ENCODE data around the gene ANO10.

Gene ANO10

GRCh38 chr3:43432462-43432861 lies 189.3 kb downstream of the ANO10 start:
- no peak overlapping the region for H2AFZ ChIP-seq (ENCODE audit: low read length)
- no peaks in the 10 kb centered on the region for H3K9me2 ChIP-seq (ENCODE audit: low read depth, low read length)
- H3K27me3 ChIP-seq (ENCODE audit: insufficient read depth, low read length): no peaks in the 10 kb centered on the region
- TF ChIP-seq EZH2 (IDR thresholded peaks at IDR 0.05; ENCODE audit: borderline replicate concordance, low read length): no peak
- TF ChIP-seq, protein P1, sequence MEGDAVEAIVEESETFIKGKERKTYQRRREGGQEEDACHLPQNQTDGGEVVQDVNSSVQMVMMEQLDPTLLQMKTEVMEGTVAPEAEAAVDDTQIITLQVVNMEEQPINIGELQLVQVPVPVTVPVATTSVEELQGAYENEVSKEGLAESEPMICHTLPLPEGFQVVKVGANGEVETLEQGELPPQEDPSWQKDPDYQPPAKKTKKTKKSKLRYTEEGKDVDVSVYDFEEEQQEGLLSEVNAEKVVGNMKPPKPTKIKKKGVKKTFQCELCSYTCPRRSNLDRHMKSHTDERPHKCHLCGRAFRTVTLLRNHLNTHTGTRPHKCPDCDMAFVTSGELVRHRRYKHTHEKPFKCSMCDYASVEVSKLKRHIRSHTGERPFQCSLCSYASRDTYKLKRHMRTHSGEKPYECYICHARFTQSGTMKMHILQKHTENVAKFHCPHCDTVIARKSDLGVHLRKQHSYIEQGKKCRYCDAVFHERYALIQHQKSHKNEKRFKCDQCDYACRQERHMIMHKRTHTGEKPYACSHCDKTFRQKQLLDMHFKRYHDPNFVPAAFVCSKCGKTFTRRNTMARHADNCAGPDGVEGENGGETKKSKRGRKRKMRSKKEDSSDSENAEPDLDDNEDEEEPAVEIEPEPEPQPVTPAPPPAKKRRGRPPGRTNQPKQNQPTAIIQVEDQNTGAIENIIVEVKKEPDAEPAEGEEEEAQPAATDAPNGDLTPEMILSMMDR (IDR thresholded peaks at IDR 0.05; ENCODE audit: low read length): no peak
- H3F3A ChIP-seq (ENCODE audit: insufficient read depth, low read length): no peaks in the 10 kb centered on the region
- H3K9me3 ChIP-seq (ENCODE audit: low read length): no peaks in the 10 kb centered on the region
- H3K4me3 ChIP-seq (ENCODE audit: low read depth, low read length, poor library complexity, severe bottlenecking): no peak overlapping the region
- no peaks in the 10 kb centered on the region for H3K36me3 ChIP-seq (ENCODE audit: insufficient read depth, low read length)
- no peak overlapping the region for H3K27ac ChIP-seq (ENCODE audit: low read depth, low read length, poor library complexity, severe bottlenecking)
- H4K20me1 ChIP-seq (ENCODE audit: insufficient read depth, low read length): no peaks in the 10 kb centered on the region
- no peak overlapping the region for H3K9ac ChIP-seq (ENCODE audit: low read length)
- H3K4me1 ChIP-seq (ENCODE audit: insufficient read depth, low read length, severe bottlenecking): no peaks in the 10 kb centered on the region
- H3K79me2 ChIP-seq (ENCODE audit: insufficient read depth, low read length): no peaks in the 10 kb centered on the region
- H3K4me2 ChIP-seq (ENCODE audit: low read length): no peak overlapping the region

DNA sequence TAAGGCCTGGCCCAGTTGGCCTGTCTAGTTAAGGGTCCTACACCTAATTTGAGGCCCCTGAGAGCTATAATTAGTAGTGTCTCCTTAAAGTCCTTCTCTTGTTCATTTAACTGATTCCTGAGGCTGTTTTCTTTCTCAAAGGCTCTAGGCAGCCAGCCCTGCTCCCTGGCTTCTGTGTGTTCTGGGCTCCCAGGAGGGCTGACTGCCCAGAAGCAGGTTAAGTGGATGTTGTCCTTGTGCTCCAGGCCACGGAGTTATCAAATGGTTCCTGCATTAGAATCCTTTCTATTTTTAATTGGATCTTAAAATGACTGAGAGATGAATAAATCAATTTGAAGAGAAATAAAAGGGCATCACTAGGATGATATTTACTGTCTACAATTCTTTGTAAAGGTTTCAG lies 195.4 kb downstream of the ANO10 start:
- no peaks in the 10 kb centered on the region for H3K9me3 ChIP-seq (ENCODE audit: low read length)
- H3K36me3 ChIP-seq (ENCODE audit: insufficient read depth, low read length): no peaks in the 10 kb centered on the region
- H3K4me1 ChIP-seq (ENCODE audit: insufficient read depth, low read length, severe bottlenecking): no peaks in the 10 kb centered on the region
- no peaks in the 10 kb centered on the region for H3K9me2 ChIP-seq (ENCODE audit: low read depth, low read length)
- H3K27me3 ChIP-seq (ENCODE audit: insufficient read depth, low read length): no peaks in the 10 kb centered on the region
- H4K20me1 ChIP-seq (ENCODE audit: insufficient read depth, low read length): no peaks in the 10 kb centered on the region
- H3F3A ChIP-seq (ENCODE audit: insufficient read depth, low read length): no peaks in the 10 kb centered on the region
- no peak overlapping the region for H3K4me2 ChIP-seq (ENCODE audit: low read length)
- H3K4me3 ChIP-seq (ENCODE audit: low read depth, low read length, poor library complexity, severe bottlenecking): no peak overlapping the region
- TF ChIP-seq EZH2 (IDR thresholded peaks at IDR 0.05; ENCODE audit: borderline replicate concordance, low read length): no peak
- TF ChIP-seq, protein P1 (IDR thresholded peaks at IDR 0.05; ENCODE audit: low read length): no peak
- H2AFZ ChIP-seq (ENCODE audit: low read length): no peak overlapping the region
- H3K79me2 ChIP-seq (ENCODE audit: insufficient read depth, low read length): no peaks in the 10 kb centered on the region
- H3K9ac ChIP-seq (ENCODE audit: low read length): no peak overlapping the region
- no peak overlapping the region for H3K27ac ChIP-seq (ENCODE audit: low read depth, low read length, poor library complexity, severe bottlenecking)

GRCh38 chr3:43425829-43426228 lies 196.0 kb downstream of the ANO10 start:
- Histone ChIP-seq H3K79me2 (ENCODE audit: insufficient read depth, low read length) (no peaks in the 10 kb centered on the region), H3K36me3 (ENCODE audit: insufficient read depth, low read length) (no peaks in the 10 kb centered on the region), H3K4me3 (ENCODE audit: low read depth, low read length, poor library complexity, severe bottlenecking) (no peak overlapping the region), H3K9me3 (ENCODE audit: low read length) (no peaks in the 10 kb centered on the region), H3F3A (ENCODE audit: insufficient read depth, low read length) (no peaks in the 10 kb centered on the region), H3K9ac (ENCODE audit: low read length) (no peak overlapping the region), H3K27me3 (ENCODE audit: insufficient read depth, low read length) (no peaks in the 10 kb centered on the region), H3K9me2 (ENCODE audit: low read depth, low read length) (no peaks in the 10 kb centered on the region), H3K27ac (ENCODE audit: low read depth, low read length, poor library complexity, severe bottlenecking) (no peak overlapping the region), H3K4me1 (ENCODE audit: insufficient read depth, low read length, severe bottlenecking) (no peaks in the 10 kb centered on the region), H3K4me2 (ENCODE audit: low read length) (no peak overlapping the region), H4K20me1 (ENCODE audit: insufficient read depth, low read length) (no peaks in the 10 kb centered on the region), H2AFZ (ENCODE audit: low read length) (no peak overlapping the region)
- TF ChIP-seq, protein P1 (IDR thresholded peaks at IDR 0.05; ENCODE audit: low read length): no peak
- TF ChIP-seq EZH2 (IDR thresholded peaks at IDR 0.05; ENCODE audit: borderline replicate concordance, low read length): no peak

Measured in OCI-LY1 (cell line).